HepG2 (cell line): Measurements from ENCODE around the gene GJD3. TPM values are rescaled to one million over a fixed set of nuclear protein-coding genes. Genes with fewer than 3 reads are reported as not detected.

Experiments used
- BCLAF1 ChIP-seq: fragments of 450-650 bp; IDR thresholded peaks from 2 replicates; pipeline ENCODE4 v1.6.1; 2017; ENCODE audit warnings: mild to moderate bottlenecking
- CC2D1A ChIP-seq: sonication (generic); formaldehyde crosslinking; IDR thresholded peaks from 2 replicates; pipeline ENCODE4 v1.8.1; 2023; ENCODE audit warnings: mild to moderate bottlenecking, missing genetic modification reagents
- FOSL1 ChIP-seq: sonication (generic); formaldehyde crosslinking; IDR thresholded peaks from 2 replicates; pipeline ENCODE4 v1.9.0; 2021; ENCODE audit warnings: missing genetic modification reagents, borderline replicate concordance
- FUBP1 ChIP-seq: sonication (generic); formaldehyde crosslinking; IDR thresholded peaks from 2 replicates; pipeline ENCODE4 v1.5.1; 2020; ENCODE audit warnings: missing genetic modification reagents, mild to moderate bottlenecking, borderline replicate concordance
- HIVEP1 ChIP-seq: sonication (generic); formaldehyde crosslinking; IDR thresholded peaks from 2 replicates; pipeline ENCODE4 v1.4.0; 2020; ENCODE audit warnings: mild to moderate bottlenecking, missing genetic modification reagents
- ISL2 ChIP-seq: sonication (generic); formaldehyde crosslinking; IDR thresholded peaks from 2 replicates; pipeline ENCODE4 v1.5.0; 2020; ENCODE audit warnings: missing genetic modification reagents
- JUNB ChIP-seq: sonication (generic); formaldehyde crosslinking; IDR thresholded peaks from 2 replicates; pipeline ENCODE4 v1.8.0; 2022; ENCODE audit warnings: missing genetic modification reagents, mild to moderate bottlenecking, borderline replicate concordance
- KLF13 ChIP-seq: sonication (generic); formaldehyde crosslinking; IDR thresholded peaks from 2 replicates; pipeline ENCODE4 v1.4.0; 2020; ENCODE audit warnings: mild to moderate bottlenecking, missing genetic modification reagents
- POLR2AphosphoS5 ChIP-seq: IDR thresholded peaks from 2 replicates; pipeline ENCODE4 v1.6.1; 2012; ENCODE audit warnings: low read depth, low read length
- REXO4 ChIP-seq: sonication (generic); formaldehyde crosslinking; IDR thresholded peaks from 2 replicates; pipeline ENCODE4 v1.8.0; 2022; ENCODE audit warnings: missing genetic modification reagents, mild to moderate bottlenecking, borderline replicate concordance
- SMAD9 ChIP-seq: sonication (generic); formaldehyde crosslinking; IDR thresholded peaks from 2 replicates; pipeline ENCODE4 v1.5.1; 2020; ENCODE audit warnings: mild to moderate bottlenecking, missing genetic modification reagents
- SRSF4 ChIP-seq: fragments of 200-400 bp; formaldehyde crosslinking; IDR thresholded peaks from one replicate; pipeline ENCODE4 v1.6.1; 2018; ENCODE audit warnings: mild to moderate bottlenecking, low read depth, low read length, moderate library complexity; ENCODE audit not compliant: poor library complexity, severe bottlenecking
- TBX2 ChIP-seq: sonication (generic); formaldehyde crosslinking; IDR thresholded peaks from 2 replicates; pipeline ENCODE4 v1.5.0; 2020; ENCODE audit warnings: missing genetic modification reagents, mild to moderate bottlenecking, borderline replicate concordance
- TCF7L2 ChIP-seq: IDR thresholded peaks from 2 replicates; pipeline ENCODE4 v1.6.1; 2011; ENCODE audit warnings: mild to moderate bottlenecking, low read depth, low read length, moderate library complexity
- ZMAT5 ChIP-seq: sonication (generic); formaldehyde crosslinking; IDR thresholded peaks from 2 replicates; pipeline ENCODE4 v1.5.0; 2020; ENCODE audit warnings: mild to moderate bottlenecking, low read depth, missing genetic modification reagents, borderline replicate concordance
- ZMYM2 ChIP-seq: sonication (generic); formaldehyde crosslinking; IDR thresholded peaks from 2 replicates; pipeline ENCODE4 v1.8.0; 2022; ENCODE audit warnings: mild to moderate bottlenecking, missing genetic modification reagents
- ZNF362 ChIP-seq: sonication (generic); formaldehyde crosslinking; IDR thresholded peaks from 2 replicates; pipeline ENCODE4 v1.4.0; 2020; ENCODE audit warnings: missing genetic modification reagents, mild to moderate bottlenecking, borderline replicate concordance
- ZNF512B ChIP-seq: sonication (generic); formaldehyde crosslinking; IDR thresholded peaks from 2 replicates; pipeline ENCODE4 v1.5.1; 2020; ENCODE audit warnings: missing genetic modification reagents, mild to moderate bottlenecking, borderline replicate concordance
- ZNF563 ChIP-seq: sonication (generic); formaldehyde crosslinking; IDR thresholded peaks from 2 replicates; pipeline ENCODE4 v1.8.0; 2022; ENCODE audit warnings: mild to moderate bottlenecking, moderate library complexity, missing genetic modification reagents
- ZNF768 ChIP-seq: sonication (generic); formaldehyde crosslinking; IDR thresholded peaks from 2 replicates; pipeline ENCODE4 v1.4.0; 2020; ENCODE audit warnings: missing genetic modification reagents
- polyA plus RNA-seq, 8 experiments: library from polyadenylated mRNA; depleted of rRNA in 3 of 8; stranded (reverse) in 7 of 8; unstranded in 1 of 8; fragments of >200 nt; fragmentation: Illumina TruSeq in 4 of 8; extraction: Trizol in 4 of 8; gene quantifications; 2 replicates each; pipeline versions ENCODE4 v1.2.1 to v1.2.3, GENCODE V29; 2011 to 2016; ENCODE audit warnings: low read depth in 4 of 8, missing spikeins in 1 of 8, mixed read lengths in 1 of 8; ENCODE audit not compliant: insufficient read depth in 1 of 8
- total RNA-seq, 5 experiments: library from RNA; depleted of rRNA; stranded (reverse); fragments of >200 nt; fragmentation: Illumina TruSeq; extraction: Trizol; gene quantifications; 2 replicates each; pipeline ENCODE4 v1.2.3, GENCODE V29; 2016; ENCODE audit warnings: low read depth in 1 of 5

The GJD3 gene
- total and polyA plus RNA-seq, 2 of the 13 experiments (the other 11 are each of a cell fraction or from before 2014, with no cell fraction given), result not detected

GRCh38 chr17:40363111-40363827 lies 1.3 kb downstream of the GJD3 start (continued):
- no peak for TF ChIP-seq ZNF563 (CRISPR knock-in tag)
- TF ChIP-seq ZNF362 (CRISPR knock-in tag), result no peak
- TF ChIP-seq SRSF4, result no peak
- TF ChIP-seq KLF13 (CRISPR knock-in tag), result no peak
- no peak for TF ChIP-seq ZMAT5
- TF ChIP-seq REXO4 (CRISPR knock-in tag), result 0 out of 2 replicates have a peak, but pooled peaks have one; percentile 38
- no peak for TF ChIP-seq SMAD9 (CRISPR knock-in tag)
- no peak for TF ChIP-seq POLR2AphosphoS5
- no peak for TF ChIP-seq BCLAF1
- no peak for TF ChIP-seq ISL2
- no peak for TF ChIP-seq FOSL1
- TF ChIP-seq TCF7L2, result no peak
- TF ChIP-seq ZNF768 (CRISPR knock-in tag), result no peak
- TF ChIP-seq HIVEP1, result no peak
- TF ChIP-seq ZNF512B (CRISPR knock-in tag), result no peak; the same call in 1 of the 2 replicates
- TF ChIP-seq CC2D1A (CRISPR knock-in tag), result no peak
- TF ChIP-seq TBX2, result no peak; the same call in none of the 2 replicates
- TF ChIP-seq ZMYM2, result no peak
- TF ChIP-seq JUNB (CRISPR knock-in tag), result no peak
- TF ChIP-seq FUBP1 (CRISPR knock-in tag), result no peak
